CD14-positive monocyte (primary cell): ENCODE data around the gene NPPB. TPM values are rescaled to one million over a fixed set of nuclear protein-coding genes. Genes with fewer than 3 reads are reported as not detected.

Source experiments
- DNase-seq, 3 donors: peaks; one replicate each; pipeline ENCODE4 v3.0.0-alpha.2; 2011 to 2022
- H2AFZ ChIP-seq: 2 replicates; pipeline ENCODE4 v1.6.0; 2012; ENCODE audit warnings: mild to moderate bottlenecking, low read depth, low read length, inconsistent platforms; ENCODE audit not compliant: insufficient read depth, poor library complexity, severe bottlenecking
- H3K27ac ChIP-seq, 2 donors: 1 replicate in 1 of 2; 2 replicates in 1 of 2; pipeline ENCODE4 v1.5.1; 2012 to 2013; ENCODE audit warnings: low read length in 2 of 2, control low read depth in 1 of 2, inconsistent platforms in 1 of 2, low read depth in 1 of 2, mild to moderate bottlenecking in 1 of 2
- H3K27me3 ChIP-seq, 2 donors: one replicate each; pipeline versions ENCODE4 v1.6.0 to v1.6.1; 2011 to 2013; ENCODE audit warnings: low read length in 2 of 2; ENCODE audit not compliant: control insufficient read depth in 2 of 2, insufficient read depth in 2 of 2
- H3K36me3 ChIP-seq, 2 donors: replicated peaks in 1 of 2; 1 replicate in 1 of 2; 2 replicates in 1 of 2; pipeline versions ENCODE4 v1.5.1 to v1.6.1; 2012 to 2013; ENCODE audit warnings: low read length in 2 of 2, control low read depth in 1 of 2, inconsistent platforms in 1 of 2, mild to moderate bottlenecking in 1 of 2; ENCODE audit not compliant: insufficient read depth in 2 of 2, control insufficient read depth in 1 of 2
- H3K4me1 ChIP-seq, 2 donors: 1 replicate in 1 of 2; 2 replicates in 1 of 2; pipeline versions ENCODE4 v1.5.1 to v1.6.1; 2012 to 2013; ENCODE audit warnings: low read length in 2 of 2, control low read depth in 1 of 2, inconsistent platforms in 1 of 2, mild to moderate bottlenecking in 1 of 2, moderate library complexity in 1 of 2; ENCODE audit not compliant: insufficient read depth in 2 of 2, control insufficient read depth in 1 of 2
- H3K4me2 ChIP-seq: replicated peaks from 2 replicates; pipeline ENCODE3; 2012; ENCODE audit warnings: low read length, moderate library complexity, mild to moderate bottlenecking; ENCODE audit not compliant: poor library complexity, severe bottlenecking; ENCODE audit errors: extremely low read depth
- H3K4me3 ChIP-seq, 3 experiments: fragments of 200-600 bp in 1 of 3; sonication (generic) in 1 of 3; replicated peaks in 1 of 3; 1 replicate in 2 of 3; 2 replicates in 1 of 3; pipeline ENCODE4 v1.5.1; 2011 to 2013; ENCODE audit warnings: low read length in 3 of 3, mild to moderate bottlenecking in 3 of 3, control low read depth in 2 of 3, low read depth in 2 of 3, inconsistent platforms in 1 of 3, moderate library complexity in 1 of 3
- H3K79me2 ChIP-seq: 2 replicates; pipeline ENCODE4 v1.6.0; 2012; ENCODE audit warnings: mild to moderate bottlenecking, control low read depth, inconsistent platforms, low read length, moderate library complexity; ENCODE audit not compliant: insufficient read depth
- H3K9ac ChIP-seq: 2 replicates; pipeline ENCODE4 v1.6.0; 2017; ENCODE audit warnings: low read length, mild to moderate bottlenecking; ENCODE audit not compliant: insufficient read depth, poor library complexity, severe bottlenecking
- H3K9me3 ChIP-seq, 2 donors: replicated peaks in 1 of 2; 1 replicate in 1 of 2; 2 replicates in 1 of 2; pipeline versions ENCODE4 v1.5.1 to v1.6.1; 2012 to 2013; ENCODE audit warnings: low read length in 2 of 2, control low read depth in 1 of 2; ENCODE audit not compliant: control insufficient read depth in 1 of 2, insufficient read depth in 1 of 2
- H4K20me1 ChIP-seq: 2 replicates; pipeline ENCODE4 v1.6.0; 2012; ENCODE audit warnings: mild to moderate bottlenecking, low read length, control low read depth, moderate library complexity; ENCODE audit not compliant: insufficient read depth
- H3K27ac Mint-ChIP-seq, 7 donors: one replicate each; pipeline ENCODE4 v1.8.0; 2020; ENCODE audit warnings: mild to moderate bottlenecking in 7 of 7, mixed read lengths in 7 of 7, moderate library complexity in 6 of 7, inconsistent platforms in 2 of 7
- H3K27me3 Mint-ChIP-seq, 3 donors: one replicate each; pipeline ENCODE4 v1.8.0; 2021 to 2022; ENCODE audit warnings: low read depth in 3 of 3, mild to moderate bottlenecking in 3 of 3, mixed read lengths in 3 of 3, moderate library complexity in 3 of 3, inconsistent platforms in 1 of 3
- H3K36me3 Mint-ChIP-seq, 2 donors: one replicate each; pipeline ENCODE4 v1.8.0; 2020; ENCODE audit warnings: mixed read lengths in 2 of 2, inconsistent platforms in 1 of 2, mild to moderate bottlenecking in 1 of 2
- H3K4me1 Mint-ChIP-seq: one replicate; pipeline ENCODE4 v1.8.0; 2020; ENCODE audit warnings: mild to moderate bottlenecking, mixed read lengths
- H3K4me3 Mint-ChIP-seq, 2 donors: one replicate each; pipeline ENCODE4 v1.8.0; 2020; ENCODE audit warnings: mild to moderate bottlenecking in 2 of 2, mixed read lengths in 2 of 2, moderate library complexity in 1 of 2
- H3K9me3 Mint-ChIP-seq, 7 donors: one replicate each; pipeline ENCODE4 v1.8.0; 2020 to 2022; ENCODE audit warnings: mixed read lengths in 7 of 7, mild to moderate bottlenecking in 6 of 7, moderate library complexity in 6 of 7, inconsistent platforms in 2 of 7
- CTCF ChIP-seq: fragments of 200-600 bp; IDR thresholded peaks from one replicate; pipeline ENCODE4 v1.8.0; 2022; ENCODE audit warnings: antibody characterized with exemption, mild to moderate bottlenecking
- WGBS: methylation state at CpG from one replicate; pipeline ENCODE4 v1.1.5; 2013; ENCODE audit warnings: missing lambda C conversion rate; ENCODE audit not compliant: insufficient coverage; 5-methylcytosine and 5-hydroxymethylcytosine counted together
- intact Hi-C, 2 donors: fragments of 100-400 bp; cut with micrococcal nuclease; formaldehyde crosslinking; loops; one replicate each; pipeline versions ENCODE4 v1.15.0 to v1.15.1; 2023
- polyA plus RNA-seq, 3 donors: library from polyadenylated mRNA; depleted of rRNA in 1 of 3; unstranded in 2 of 3; stranded (reverse) in 1 of 3; fragments of 300-500 nt in 2 of 3; fragments of >200 nt in 1 of 3; fragmentation: Illumina TruSeq in 2 of 3; gene quantifications; 1 replicate in 2 of 3; 2 replicates in 1 of 3; pipeline ENCODE4 v1.2.3, GENCODE V29; 2012 to 2021

NPPB gene
- polyA plus RNA-seq, 3 donors, result not detected

DNA sequence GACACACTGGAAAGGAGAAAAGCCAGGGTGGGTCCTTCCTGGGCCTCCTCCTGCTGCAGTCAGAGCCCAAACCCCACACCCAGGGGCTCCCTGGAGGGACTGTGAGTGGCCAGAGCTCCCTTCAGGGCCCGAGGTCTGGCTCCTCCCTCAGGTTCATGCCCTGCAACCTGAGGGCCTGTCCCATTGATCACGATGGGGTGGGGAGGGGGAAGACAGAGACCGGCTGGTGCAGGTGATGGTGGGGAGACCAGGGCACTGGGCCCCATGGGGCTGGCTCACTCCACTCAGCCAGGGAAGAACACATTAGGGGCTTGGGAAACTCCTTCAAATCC lies 30.1 kb upstream of the NPPB start:
- Histone ChIP-seq H3K4me2 (no peak overlapping the region), H3K4me3 (no peak overlapping the region), H3K27ac (no peak overlapping the region), H3K4me1 (peaks cover 9% of the 10 kb centered on the region in 2 donors), H3K79me2 (no peaks in the 10 kb centered on the region), H3K27me3 (no peaks in the 10 kb centered on the region), H3K9me3 (no peaks in the 10 kb centered on the region), H2AFZ (no peak overlapping the region), H3K9ac (no peak overlapping the region), H4K20me1 (no peaks in the 10 kb centered on the region), H3K36me3 (no peaks in the 10 kb centered on the region)
- no peak overlapping the region for H3K4me3 Mint-ChIP-seq
- DNase-seq, result no peak
- peaks cover 0 to 2% (median 0%) of the 10 kb centered on the region in 7 donors for H3K9me3 Mint-ChIP-seq
- intact Hi-C loops, result no loop called here
- no peaks in the 10 kb centered on the region for H3K36me3 Mint-ChIP-seq
- TF ChIP-seq CTCF, result no peak
- peaks cover 11% of the 10 kb centered on the region for H3K4me1 Mint-ChIP-seq
- peaks cover 0 to 2% (median 2%) of the 10 kb centered on the region in 3 donors for H3K27me3 Mint-ChIP-seq
- H3K27ac Mint-ChIP-seq, result no peak overlapping the region
- WGBS, result no CpG with 5 or more reads among the region's 3 CpGs

GRCh38 chr1:11888206-11888876 lies 29.6 kb upstream of the NPPB start:
- Mint-ChIP-seq H3K27me3 (peaks cover 0 to 2% (median 2%) of the 10 kb centered on the region in 3 donors), H3K36me3 (no peaks in the 10 kb centered on the region), H3K9me3 (peaks cover 0 to 2% (median 0%) of the 10 kb centered on the region in 7 donors), H3K27ac (no peak overlapping the region), H3K4me3 (no peak overlapping the region), H3K4me1 (peaks cover 6% of the 10 kb centered on the region)
- Histone ChIP-seq H3K27me3 (no peaks in the 10 kb centered on the region), H2AFZ (no peak overlapping the region), H3K27ac (no peak overlapping the region), H3K9ac (no peak overlapping the region), H3K4me2 (no peak overlapping the region), H3K4me1 (peaks cover 4% of the 10 kb centered on the region in 2 donors), H3K36me3 (no peaks in the 10 kb centered on the region), H3K79me2 (no peaks in the 10 kb centered on the region), H3K9me3 (no peaks in the 10 kb centered on the region), H3K4me3 (no peak overlapping the region), H4K20me1 (no peaks in the 10 kb centered on the region)
- DNase-seq, result no peak
- WGBS, result 88% methylated on average over 15 of the region's 15 CpGs
- TF ChIP-seq CTCF, result no peak
- intact Hi-C loops, result no loop called here
